ENCODE measurements around the gene MRPS12.

The MRPS12 gene

GRCh38 chr19:38978326-38978689 lies 47.6 kb downstream of the MRPS12 start:
- DNase-seq = no peak

DNA sequence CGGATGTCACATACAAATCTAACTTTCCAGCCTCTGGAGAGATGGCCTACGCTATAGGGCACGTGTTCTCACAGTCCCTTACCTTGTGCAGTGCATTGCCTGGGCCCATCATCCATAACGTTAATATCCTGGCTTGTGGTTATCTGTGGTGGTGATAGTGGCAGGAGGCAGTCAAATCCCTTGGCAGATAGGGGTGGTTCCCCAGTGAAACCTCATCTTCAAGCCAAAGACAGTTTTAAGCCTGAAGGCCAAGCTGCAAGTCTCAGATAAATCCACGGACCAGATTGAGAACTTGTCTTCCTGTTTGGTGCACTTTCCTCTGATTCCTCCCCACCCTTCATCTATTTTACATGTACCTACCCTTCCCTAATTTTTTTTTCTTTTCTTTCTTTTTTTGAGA lies 49.1 kb downstream of the MRPS12 start:
- no peak for DNase-seq

GRCh38 chr19:38980583-38981374 lies 50.0 kb downstream of the MRPS12 start:
- DNase-seq = no peak
